ENCODE results near the gene RBM11.

The RBM11 gene

DNA sequence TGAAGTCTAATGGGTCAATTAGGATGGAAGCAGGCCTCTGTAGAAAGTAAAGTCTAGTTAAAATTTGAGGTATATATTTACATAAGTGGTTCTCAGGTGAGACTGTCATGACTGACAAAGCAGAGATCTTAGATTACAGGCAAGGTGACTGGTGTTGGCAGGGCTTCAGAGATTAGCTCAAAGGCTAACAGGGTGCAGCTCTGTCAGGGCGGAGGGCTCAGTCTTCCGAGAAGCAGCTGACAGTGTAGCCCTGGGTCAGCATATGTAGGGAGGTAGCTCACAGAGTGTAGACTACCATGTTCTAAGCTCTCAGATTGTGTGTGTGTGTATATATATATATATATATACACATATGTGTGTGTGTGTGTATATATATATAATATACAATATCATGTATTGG lies 54.7 kb downstream of the RBM11 start:
- DNase-seq (ENCODE audit: low read depth, low spot score): no peak

DNA sequence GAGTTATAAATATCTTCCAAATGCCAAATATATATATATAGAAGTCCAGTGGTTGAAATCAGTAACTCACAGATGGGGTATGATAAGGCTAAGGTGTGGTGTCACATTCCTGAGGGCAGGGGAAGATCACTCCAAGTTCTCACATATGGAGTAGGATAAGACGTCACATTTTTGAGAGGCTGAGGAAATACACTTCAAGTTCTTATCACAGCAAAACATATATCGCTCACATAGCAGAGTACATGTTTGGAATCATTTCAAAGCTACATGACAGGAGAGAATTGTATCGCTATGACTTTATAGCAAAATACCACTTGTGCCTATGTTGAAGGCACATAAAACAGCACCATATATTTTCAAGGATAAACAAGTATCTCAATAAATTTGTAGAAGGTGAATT lies 55.1 kb downstream of the RBM11 start:
- DNase-seq (ENCODE audit: low read depth, low spot score): no peak

DNA sequence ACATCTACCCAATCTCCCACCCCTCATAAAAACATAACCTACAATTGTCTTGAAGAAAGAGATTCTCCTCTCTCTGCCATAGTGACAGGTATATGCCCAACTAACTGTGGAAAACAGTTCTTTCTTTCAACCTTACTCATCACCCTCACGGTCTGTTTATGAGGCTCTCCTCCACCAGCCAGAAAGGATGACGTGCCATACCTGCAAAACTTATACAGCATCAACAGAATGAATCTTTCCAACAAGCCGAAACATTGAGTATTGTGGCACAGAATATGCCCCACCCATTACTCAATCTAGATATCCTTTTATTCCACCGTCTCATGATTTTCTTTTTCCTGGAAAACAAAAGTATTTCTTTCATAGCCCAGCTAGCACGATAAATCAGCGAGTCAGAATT lies 55.7 kb downstream of the RBM11 start:
- no peak for DNase-seq (ENCODE audit: low read depth, low spot score)

DNA sequence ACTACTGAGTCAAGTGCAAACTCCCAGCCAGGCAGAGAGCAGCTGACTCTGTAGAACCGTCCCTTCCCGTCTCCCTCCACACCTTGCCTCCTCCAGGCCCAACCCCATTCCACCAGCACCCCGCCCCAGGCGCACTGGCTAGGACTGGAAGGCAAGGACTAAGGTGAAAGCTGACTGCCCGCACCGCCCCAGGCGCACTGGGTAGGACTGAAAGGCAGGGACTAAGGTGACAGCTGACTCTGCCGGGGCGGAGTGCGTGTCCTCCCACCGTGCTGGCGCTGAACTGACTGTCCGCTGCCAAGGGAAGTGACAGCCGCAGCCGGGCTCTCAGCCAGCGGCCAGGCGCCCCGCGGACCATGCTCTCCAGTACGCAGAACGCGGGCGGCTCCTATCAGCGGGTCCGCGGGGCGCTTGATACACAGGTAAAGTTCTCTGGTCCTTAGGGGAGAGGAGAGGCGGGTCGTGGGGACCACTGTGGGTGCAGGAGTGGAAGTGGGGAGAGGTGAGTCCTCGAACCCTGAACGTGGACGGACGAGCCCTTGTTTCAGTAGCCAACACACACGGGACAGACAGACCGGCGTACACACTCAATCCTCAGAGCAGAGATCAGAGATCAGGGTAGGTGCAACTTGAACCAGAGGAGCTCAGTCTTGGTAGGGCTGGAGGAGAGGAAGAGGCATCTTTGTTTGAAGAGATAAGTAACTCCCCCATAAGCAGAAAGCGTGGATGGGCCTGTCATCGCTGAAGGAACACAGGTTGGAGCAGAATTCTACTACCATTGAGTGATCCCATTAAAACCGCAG lies 58.0 kb downstream of the RBM11 start:
- DNase-seq (ENCODE audit: low read depth, low spot score): no peak

DNA sequence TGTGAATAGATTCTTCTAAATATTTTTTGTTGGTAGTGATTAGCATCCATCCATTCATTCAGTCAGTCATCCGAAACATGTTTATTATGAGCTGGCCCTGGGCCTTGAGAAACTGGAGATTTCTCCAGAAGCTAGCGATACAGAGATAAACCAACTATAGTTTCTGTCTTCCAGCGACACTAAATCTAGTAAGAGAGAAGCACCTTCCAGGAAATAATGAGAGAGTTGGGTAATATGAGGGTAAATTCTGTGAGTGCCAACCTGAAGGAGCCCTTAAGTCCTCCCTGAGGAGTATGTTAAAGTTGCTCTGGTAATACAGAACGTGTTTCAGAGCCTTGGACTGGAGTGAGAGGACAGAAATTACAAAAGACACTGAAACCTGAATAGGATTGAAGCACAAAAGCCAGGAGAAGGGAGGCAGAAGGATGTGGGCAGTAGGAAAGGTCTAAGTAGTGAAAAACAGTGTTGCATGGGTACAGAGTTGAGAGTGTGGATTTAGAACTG lies 59.8 kb downstream of the RBM11 start:
- DNase-seq (ENCODE audit: low read depth, low spot score): no peak
